Pancreas (tissue), 10 donors: ENCODE measurements around the gene ACAP2. TPM values are rescaled to one million over a fixed set of nuclear protein-coding genes. Genes with fewer than 3 reads are reported as not detected.

Source experiments
- ATAC-seq, 4 donors: fragments of 200-7000 bp; cut with Tn5 transposase; one replicate each; pipeline versions ENCODE4 v1.8.0 to v1.9.1; 2020; ENCODE audit warnings: mild to moderate bottlenecking in 4 of 4, moderate library complexity in 4 of 4
- DNase-seq, 6 donors: peaks; one replicate each; pipeline ENCODE4 v3.0.0-alpha.2; 2020
- FAIRE-seq: peaks from 2 replicates; lab custom pipeline; 2012; peaks lifted over from hg19 to GRCh38; lab: Jason Lieb, UNC
- H3K27ac ChIP-seq, 4 donors: fragments of 200-600 bp; sonication (generic); 1 replicate in 3 of 4; 2 replicates in 1 of 4; pipeline versions ENCODE4 v1.5.0 to v1.8.0; 2020
- H3K27me3 ChIP-seq, 4 donors: fragments of 200-600 bp; one replicate each; pipeline ENCODE4 v1.8.0; 2021
- H3K36me3 ChIP-seq, 3 donors: fragments of 200-600 bp; sonication (generic) in 1 of 3; one replicate each; pipeline versions ENCODE4 v1.5.0 to v1.8.0; 2020 to 2021
- H3K4me1 ChIP-seq, 3 donors: fragments of 200-600 bp; one replicate each; pipeline ENCODE4 v1.8.0; 2021
- H3K4me3 ChIP-seq, 4 donors: fragments of 200-600 bp; sonication (generic) in 2 of 4; one replicate each; pipeline versions ENCODE4 v1.5.0 to v1.8.0; 2020 to 2021
- H3K9me3 ChIP-seq, 4 donors: fragments of 200-600 bp; one replicate each; pipeline ENCODE4 v1.8.0; 2021
- CTCF ChIP-seq, 4 donors: fragments of 200-600 bp; sonication (generic) in 3 of 4; IDR thresholded peaks; one replicate each; pipeline versions ENCODE4 v1.5.0 to v1.8.0; 2021; ENCODE audit warnings: antibody characterized with exemption in 4 of 4
- WGBS, 2 donors: extraction: QIAGEN DNeasy Blood & Tissue Kit; methylation state at CpG; one replicate each; pipeline ENCODE4 v1.1.7; 2013; 5-methylcytosine and 5-hydroxymethylcytosine counted together
- intact Hi-C, 3 donors: fragments of 100-400 bp; cut with DNase I; formaldehyde crosslinking; loops; one replicate each; pipeline versions ENCODE4 v1.11.1 to v1.14.2; 2022
- polyA plus RNA-seq, 2 donors: library from polyadenylated mRNA; stranded (reverse); fragments of 200-250 nt; gene quantifications; one replicate each; pipeline ENCODE4 v1.2.3, GENCODE V29; 2013
- total RNA-seq, 6 donors: library from RNA; stranded (reverse); fragmentation: NEBNext Ultra II Directional in 4 of 6; extraction: Animal tissue kit (Norgen Biotek cat#: 25700) in 4 of 6; gene quantifications; one replicate each; pipeline versions ENCODE4 v1.2.1 to v1.2.4, GENCODE V29; 2021 to 2023
- donor health status: healthy with polysubstance abuse.
- donor health status: DM: no; HTN: no; CAD: no; lungs with moderate emphysema.
- donor health status: DM: no; HTN: no; CAD: no.
- donor health status: control.
- donor health status: control.
- donor health status: Bipolar disorder and iron deficiency.
- donor health status: DM: yes; HTN: yes; CAD: no.
- donor health status: DM: no; HTN: no; CAD: no.
- donor health status: DM: no; HTN: no; CAD: no.
- donor health status: DM: yes; HTN: yes; CAD: no.

ACAP2 gene
- total and polyA plus RNA-seq, 8 donors, result 4.2 to 21.1 (median 14.7) TPM

- ATAC-seq, result no peak
- intact Hi-C loops, result no loop called here
- DNase-seq, result peak in 2 of 6 donors; percentile 1 to 37
- H3K4me1 ChIP-seq, result no peaks in the 10 kb centered on the region
- 87 to 88% methylated on average over 12 of the region's 12 CpGs for WGBS, 2 donors
- no peaks in the 10 kb centered on the region for H3K27me3 ChIP-seq
- H3K9me3 ChIP-seq, result no peaks in the 10 kb centered on the region
- H3K36me3 ChIP-seq, result no peaks in the 10 kb centered on the region
- H3K4me3 ChIP-seq, result no peak overlapping the region
- H3K27ac ChIP-seq, result no peak overlapping the region
- no peak for TF ChIP-seq CTCF (IDR thresholded peaks at IDR 0.05)
- FAIRE-seq, result no peak
These were observed 201.0 kb downstream of the ACAP2 start for GRCh38 chr3:195241592-195242355.

GRCh38 chr3:195240939-195241338, 201.9 kb downstream of the ACAP2 start:
- Histone ChIP-seq H3K9me3 (no peaks in the 10 kb centered on the region), H3K27me3 (no peaks in the 10 kb centered on the region), H3K36me3 (no peaks in the 10 kb centered on the region), H3K27ac (no peak overlapping the region), H3K4me3 (no peak overlapping the region), H3K4me1 (no peaks in the 10 kb centered on the region)
- DNase-seq, result peak in 2 of 6 donors; percentile 8 to 21
- WGBS, 2 donors, result 72 to 74% methylated on average over 6 of the region's 6 CpGs
- intact Hi-C loops, result no loop called here
- no peak for ATAC-seq
- no peak for TF ChIP-seq CTCF (IDR thresholded peaks at IDR 0.05)
- no peak for FAIRE-seq

GRCh38 chr3:195240171-195240701, 202.6 kb downstream of the ACAP2 start:
- TF ChIP-seq CTCF (IDR thresholded peaks at IDR 0.05), result no peak
- H3K4me1 ChIP-seq, result no peaks in the 10 kb centered on the region
- DNase-seq (peak in 2 of 6 donors; percentile 9 to 51), ATAC-seq (peak in 1 of 4 donors; percentile 36), FAIRE-seq (no peak)
- intact Hi-C loops, result no loop called here
- no peaks in the 10 kb centered on the region for H3K27me3 ChIP-seq
- no peak overlapping the region for H3K27ac ChIP-seq
- no peak overlapping the region for H3K4me3 ChIP-seq
- no peaks in the 10 kb centered on the region for H3K36me3 ChIP-seq
- WGBS, 2 donors, result 76 to 85% methylated on average over 15 of the region's 15 CpGs
- no peaks in the 10 kb centered on the region for H3K9me3 ChIP-seq

- peak in 1 of 6 donors; percentile 2 for DNase-seq
- TF ChIP-seq CTCF (IDR thresholded peaks at IDR 0.05), result no peak
- H3K27ac ChIP-seq, result no peak overlapping the region
- no peak for FAIRE-seq
- no peak overlapping the region for H3K4me3 ChIP-seq
- H3K4me1 ChIP-seq, result no peaks in the 10 kb centered on the region
- no peak for ATAC-seq
- H3K9me3 ChIP-seq, result no peaks in the 10 kb centered on the region
- intact Hi-C loops, result no loop called here
- no peaks in the 10 kb centered on the region for H3K36me3 ChIP-seq
- no peaks in the 10 kb centered on the region for H3K27me3 ChIP-seq
- 82 to 85% methylated on average over 3 of the region's 3 CpGs for WGBS, 2 donors
These were observed 203.7 kb downstream of the ACAP2 start for GRCh38 chr3:195239121-195239520.
